CD4-positive, alpha-beta T cell treated with Interleukin-21 for 1 hour (primary cell): ENCODE data around the gene REL.
"Not testable (repeated sequence)": the region's sequence is repeated elsewhere in the genome, so short reads cannot be mapped to it uniquely, and the experiment has no call there.

Experiments used
- DNase-seq: peaks from one replicate; pipeline ENCODE4 v3.0.0-alpha.2; 2020

Gene REL

GRCh38 chr2:60868589-60869273 lies 12.6 kb upstream of the REL start:
- no peak for DNase-seq

- no peak for DNase-seq
Measured at GRCh38 chr2:60872510-60872928, 8.9 kb upstream of the REL start.

- no peak for DNase-seq
Measured at GRCh38 chr2:60873381-60873780, 8.0 kb upstream of the REL start.

GRCh38 chr2:60875520-60875919 lies 5.9 kb upstream of the REL start:
- DNase-seq = no peak

- no peak for DNase-seq
Measured at GRCh38 chr2:60880643-60881046, 729 bp upstream of the REL start.

- DNase-seq = peak; percentile 56
Measured at GRCh38 chr2:60882971-60883753, 1.8 kb downstream of the REL start.

GRCh38 chr2:60883896-60884295 lies 2.5 kb downstream of the REL start:
- no peak for DNase-seq

GRCh38 chr2:60884800-60885199 lies 3.4 kb downstream of the REL start:
- DNase-seq = no peak

- DNase-seq = no peak
Measured at GRCh38 chr2:60885683-60886082, 4.3 kb downstream of the REL start.

GRCh38 chr2:60886991-60887390 lies 5.6 kb downstream of the REL start:
- DNase-seq = no peak

- no peak for DNase-seq
Measured at GRCh38 chr2:60888853-60889252, 7.5 kb downstream of the REL start.

- DNase-seq = not testable (repeated sequence)
Measured at GRCh38 chr2:60889581-60890392, 8.4 kb downstream of the REL start.

GRCh38 chr2:60890393-60890707 lies 9.0 kb downstream of the REL start:
- no peak for DNase-seq

GRCh38 chr2:60891180-60891579 lies 9.8 kb downstream of the REL start:
- DNase-seq = peak; percentile 27

GRCh38 chr2:60898567-60898966 lies 17.2 kb downstream of the REL start:
- DNase-seq = no peak

- no peak for DNase-seq
Measured at GRCh38 chr2:60899230-60899891, 18.0 kb downstream of the REL start.

GRCh38 chr2:60899892-60900249 lies 18.5 kb downstream of the REL start:
- DNase-seq = no peak

- DNase-seq = not testable (repeated sequence)
Measured at GRCh38 chr2:60901296-60901695, 19.9 kb downstream of the REL start.

- DNase-seq = not testable (repeated sequence)
Measured at GRCh38 chr2:60905867-60906266, 24.5 kb downstream of the REL start.

- DNase-seq = no peak
Measured at GRCh38 chr2:60906395-60906794, 25.0 kb downstream of the REL start.

GRCh38 chr2:60907329-60907728 lies 26.0 kb downstream of the REL start:
- DNase-seq = no peak

- no peak for DNase-seq
Measured at GRCh38 chr2:60925994-60926740, 44.8 kb downstream of the REL start.
